NCI-H2081 treated with DMSO at 0.1 percent for 48 hours (cell line): ENCODE measurements around the gene BLOC1S6.
"Not testable (repeated sequence)": the region's sequence is repeated elsewhere in the genome, so short reads cannot be mapped to it uniquely, and the experiment has no call there.

Experiments
- DNase-seq: peaks from one replicate; lab custom pipeline; 2025; lab: John Stamatoyannopoulos, UW

BLOC1S6 gene

DNA sequence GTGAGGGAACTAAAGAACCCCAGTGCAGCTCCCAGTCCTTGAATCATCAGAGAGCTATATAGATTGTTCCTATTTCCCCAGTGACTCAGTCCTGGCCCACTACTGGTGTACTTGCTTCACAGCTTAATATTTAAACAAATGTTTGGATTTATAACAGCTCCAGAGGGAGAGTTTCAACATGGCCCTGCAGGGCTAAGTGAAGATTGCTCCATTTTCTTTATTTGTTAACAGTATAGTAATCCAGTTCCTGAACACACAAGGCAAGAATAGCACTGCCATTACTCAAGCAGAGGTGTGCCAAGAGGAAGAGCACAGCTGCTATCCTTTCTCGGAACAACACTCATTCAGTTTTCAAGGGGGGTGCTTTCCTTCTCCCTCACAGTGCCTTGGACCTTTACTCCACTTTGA is 54.2 kb downstream of the BLOC1S6 start:
- no peak for DNase-seq

GRCh38 chr15:45641999-45642932 is 55.1 kb downstream of the BLOC1S6 start:
- no peak for DNase-seq

- no peak for DNase-seq
These were observed 57.3 kb downstream of the BLOC1S6 start for GRCh38 chr15:45644437-45644836.

GRCh38 chr15:45645026-45645980 is 58.1 kb downstream of the BLOC1S6 start:
- DNase-seq = no peak

GRCh38 chr15:45646220-45646619 is 59.0 kb downstream of the BLOC1S6 start:
- DNase-seq = no peak

GRCh38 chr15:45647828-45648227 is 60.6 kb downstream of the BLOC1S6 start:
- DNase-seq = no peak

- no peak for DNase-seq
These were observed 61.5 kb downstream of the BLOC1S6 start for GRCh38 chr15:45648521-45649200.

DNA sequence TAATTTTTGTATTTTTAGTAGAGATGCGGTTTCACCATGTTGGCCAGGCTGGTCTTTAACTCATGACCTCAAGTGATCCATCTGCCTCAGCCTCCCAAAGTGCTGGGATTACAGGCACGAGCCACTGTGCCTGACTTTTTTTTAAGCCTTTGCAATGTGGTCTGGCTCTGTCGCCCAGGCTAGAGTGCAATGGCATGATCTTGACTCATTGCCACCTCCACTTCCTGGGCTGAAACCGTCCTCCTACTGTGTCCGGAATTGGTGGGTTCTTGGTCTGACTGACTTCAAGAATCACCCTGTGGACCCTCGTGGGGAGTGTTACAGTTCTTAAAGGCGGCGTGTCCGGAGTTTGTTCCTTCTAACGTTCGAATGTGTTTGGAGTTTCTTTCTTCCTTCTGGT is 62.8 kb downstream of the BLOC1S6 start:
- not testable (repeated sequence) for DNase-seq

- DNase-seq = no peak
These were observed 63.8 kb downstream of the BLOC1S6 start for GRCh38 chr15:45650889-45651525.

DNA sequence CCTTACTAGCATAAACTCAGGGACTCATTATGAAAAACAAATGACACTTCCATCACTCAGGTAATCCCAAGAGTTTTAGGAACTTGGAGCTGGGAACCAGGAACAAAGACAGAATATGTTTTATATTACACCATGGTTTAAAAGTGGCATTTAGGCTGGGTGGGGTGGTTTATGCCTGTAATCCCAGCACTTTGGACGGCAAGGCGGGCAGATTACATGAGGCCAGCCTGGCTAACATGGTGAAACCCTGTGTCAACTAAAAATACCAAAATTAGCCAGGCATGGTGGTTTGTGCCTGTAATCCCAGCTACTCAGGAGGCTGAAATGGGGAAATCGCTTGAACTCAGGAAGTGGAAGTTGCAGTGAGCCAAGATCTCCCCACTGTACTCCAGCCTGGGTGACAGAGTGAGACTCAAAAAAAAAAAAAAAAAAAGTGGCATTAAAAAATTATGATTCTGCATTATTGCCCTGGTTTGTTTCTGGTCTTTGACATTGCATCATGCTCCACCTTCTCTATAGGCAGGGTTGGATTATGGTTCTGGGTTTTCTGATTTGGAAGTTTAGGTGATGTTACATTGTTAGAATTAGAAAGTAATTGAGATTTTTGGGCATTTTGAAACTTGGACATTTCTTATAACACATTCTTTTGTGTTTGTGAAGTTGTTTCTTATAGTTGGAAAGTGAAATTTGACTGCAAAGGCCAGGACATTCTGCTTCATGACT is 66.7 kb downstream of the BLOC1S6 start:
- no peak for DNase-seq

- no peak for DNase-seq
These were observed 67.6 kb downstream of the BLOC1S6 start for GRCh38 chr15:45654749-45655148.

DNA sequence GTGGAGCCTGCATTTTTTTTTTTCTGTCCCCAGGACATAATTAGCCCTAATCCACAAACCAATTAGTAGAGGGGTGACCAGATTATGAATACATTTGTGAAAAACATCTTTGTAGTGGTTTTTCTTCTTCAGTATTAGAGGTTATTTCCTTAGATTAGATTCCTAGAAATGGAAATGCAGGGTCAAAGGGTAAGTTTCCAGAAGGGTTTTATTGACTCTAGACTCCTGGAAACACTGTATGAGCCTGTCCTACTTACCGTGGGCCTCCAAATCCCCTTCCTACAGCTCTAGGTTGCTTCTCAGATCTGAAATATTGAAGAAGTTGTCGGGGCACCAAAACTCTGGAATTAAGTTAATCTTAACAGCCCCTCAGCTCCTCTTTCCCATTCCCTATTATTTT is 70.1 kb downstream of the BLOC1S6 start:
- no peak for DNase-seq

- no peak for DNase-seq
These were observed 70.8 kb downstream of the BLOC1S6 start for GRCh38 chr15:45657764-45658545.
